ENCODE data around the gene FAM131B. TPM values are rescaled to one million over a fixed set of nuclear protein-coding genes. Genes with fewer than 3 reads are reported as not detected.

The FAM131B gene
- total and polyA plus RNA-seq, 8 donors, result 0.60 to 2.3 (median 1.6) TPM

- ATAC-seq, result no peak
- Histone ChIP-seq H3K4me3 (no peak overlapping the region), H3K4me1 (no peaks in the 10 kb centered on the region), H3K27me3 (peaks cover 0 to 13% of the 10 kb centered on the region in 2 donors), H3K36me3 (no peaks in the 10 kb centered on the region), H3K27ac (no peak overlapping the region), H3K9me3 (no peaks in the 10 kb centered on the region)
- no peak for DNase-seq
- intact Hi-C loops (cut with DNase I), result no loop called here
- TF ChIP-seq, protein P1, sequence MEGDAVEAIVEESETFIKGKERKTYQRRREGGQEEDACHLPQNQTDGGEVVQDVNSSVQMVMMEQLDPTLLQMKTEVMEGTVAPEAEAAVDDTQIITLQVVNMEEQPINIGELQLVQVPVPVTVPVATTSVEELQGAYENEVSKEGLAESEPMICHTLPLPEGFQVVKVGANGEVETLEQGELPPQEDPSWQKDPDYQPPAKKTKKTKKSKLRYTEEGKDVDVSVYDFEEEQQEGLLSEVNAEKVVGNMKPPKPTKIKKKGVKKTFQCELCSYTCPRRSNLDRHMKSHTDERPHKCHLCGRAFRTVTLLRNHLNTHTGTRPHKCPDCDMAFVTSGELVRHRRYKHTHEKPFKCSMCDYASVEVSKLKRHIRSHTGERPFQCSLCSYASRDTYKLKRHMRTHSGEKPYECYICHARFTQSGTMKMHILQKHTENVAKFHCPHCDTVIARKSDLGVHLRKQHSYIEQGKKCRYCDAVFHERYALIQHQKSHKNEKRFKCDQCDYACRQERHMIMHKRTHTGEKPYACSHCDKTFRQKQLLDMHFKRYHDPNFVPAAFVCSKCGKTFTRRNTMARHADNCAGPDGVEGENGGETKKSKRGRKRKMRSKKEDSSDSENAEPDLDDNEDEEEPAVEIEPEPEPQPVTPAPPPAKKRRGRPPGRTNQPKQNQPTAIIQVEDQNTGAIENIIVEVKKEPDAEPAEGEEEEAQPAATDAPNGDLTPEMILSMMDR (IDR thresholded peaks at IDR 0.05), result no peak
Measured at GRCh38 chr7:143351060-143351459, 11.5 kb downstream of the FAM131B start.

- Histone ChIP-seq H3K4me1 (peaks cover 0 to 4% of the 10 kb centered on the region in 2 donors), H3K4me3 (no peak overlapping the region), H3K36me3 (no peaks in the 10 kb centered on the region), H3K9me3 (no peaks in the 10 kb centered on the region), H3K27ac (no peak overlapping the region), H3K27me3 (peaks cover 0 to 24% of the 10 kb centered on the region in 2 donors)
- intact Hi-C loops (cut with DNase I), result no loop called here
- DNase-seq, result no peak
- TF ChIP-seq, protein P1 (IDR thresholded peaks at IDR 0.05), result no peak
- no peak for ATAC-seq
Measured at GRCh38 chr7:143347950-143348349, 14.6 kb downstream of the FAM131B start.

GRCh38 chr7:143346018-143346417, 16.5 kb downstream of the FAM131B start:
- TF ChIP-seq, protein P1 (IDR thresholded peaks at IDR 0.05), result no peak
- Histone ChIP-seq H3K27me3 (peaks cover 0 to 24% of the 10 kb centered on the region in 2 donors), H3K4me1 (peaks cover 0 to 4% of the 10 kb centered on the region in 2 donors), H3K4me3 (no peak overlapping the region), H3K9me3 (no peaks in the 10 kb centered on the region), H3K36me3 (no peaks in the 10 kb centered on the region), H3K27ac (no peak overlapping the region)
- intact Hi-C loops (cut with DNase I), result no loop called here
- no peak for DNase-seq
- ATAC-seq, result no peak

DNA sequence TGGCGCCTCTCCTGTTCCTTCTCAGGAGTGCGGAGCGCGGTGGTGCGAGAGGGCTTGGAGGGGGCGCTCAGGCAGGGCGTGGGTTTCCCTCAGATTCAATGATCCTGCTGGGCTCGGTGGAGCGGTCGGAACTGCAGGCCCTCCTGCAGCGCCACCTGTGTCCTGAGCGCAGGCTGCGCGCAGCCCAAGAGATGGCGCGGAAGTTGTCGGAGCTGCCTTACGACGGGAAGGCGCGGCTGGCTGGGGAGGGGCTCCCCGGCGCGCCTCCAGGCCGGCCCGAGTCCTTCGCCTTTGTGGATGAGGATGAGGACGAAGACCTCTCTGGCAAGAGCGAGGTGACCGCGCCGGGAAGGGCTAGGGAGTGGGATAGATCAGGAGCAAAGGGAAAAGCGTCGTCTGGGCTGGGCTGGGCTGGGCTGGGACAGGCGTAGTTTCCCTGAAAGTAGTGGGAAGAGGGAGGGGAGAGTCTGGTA, 17.0 kb downstream of the FAM131B start:
- intact Hi-C loops (cut with DNase I), result no loop called here

DNA sequence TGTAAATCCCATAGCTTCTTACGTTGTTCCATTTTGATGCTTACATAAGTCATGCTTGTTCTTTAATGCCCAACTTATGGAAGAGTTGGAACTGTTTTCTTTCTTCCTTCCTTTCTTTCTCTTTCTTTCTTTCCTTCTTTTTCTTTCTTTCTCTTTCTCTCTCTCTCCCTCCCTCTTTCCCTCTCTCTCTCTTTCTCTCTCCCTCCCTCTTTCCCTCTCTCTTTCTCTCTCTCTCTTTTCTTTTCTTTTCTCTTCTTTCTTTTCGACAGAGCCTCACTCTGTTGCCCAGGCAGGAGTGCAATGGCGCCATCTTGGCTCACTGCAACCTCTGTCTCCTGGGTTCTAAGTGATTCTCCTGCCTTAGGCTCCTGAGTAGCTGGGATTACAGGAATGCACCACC, 18.9 kb downstream of the FAM131B start:
- Histone ChIP-seq H3K4me3 (no peak overlapping the region), H3K27me3 (peaks cover 0 to 19% of the 10 kb centered on the region in 2 donors), H3K27ac (no peak overlapping the region), H3K4me1 (peaks cover 0 to 4% of the 10 kb centered on the region in 2 donors), H3K9me3 (no peaks in the 10 kb centered on the region), H3K36me3 (no peaks in the 10 kb centered on the region)
- ATAC-seq, result no peak
- TF ChIP-seq, protein P1 (IDR thresholded peaks at IDR 0.05), result no peak
- intact Hi-C loops (cut with DNase I), result no loop called here
- DNase-seq, result no peak

More for the DNA sequence above, 17.0 kb downstream of the FAM131B start:
- H3K27me3 ChIP-seq, result peaks cover 0 to 24% of the 10 kb centered on the region in 2 donors
- DNase-seq (peak in 3 of 4 donors; percentile 49 to 93 (median 55)), ATAC-seq (peak; percentile 94)
- H3K4me3 ChIP-seq, result peak overlapping the region in 1 of 2 donors; percentile 18
- H3K4me1 ChIP-seq, result peaks cover 0 to 4% of the 10 kb centered on the region in 2 donors
- H3K27ac ChIP-seq, result no peak overlapping the region
- no peaks in the 10 kb centered on the region for H3K36me3 ChIP-seq
- TF ChIP-seq, protein P1 (IDR thresholded peaks at IDR 0.05), result peak in 1 of 2 donors; percentile 59
- no peaks in the 10 kb centered on the region for H3K9me3 ChIP-seq

All from left lung (tissue), 10 donors.